Right lobe of liver (tissue), 6 donors: Measurements from ENCODE around the gene PLOD1. TPM values are rescaled to one million over a fixed set of nuclear protein-coding genes. Genes with fewer than 3 reads are reported as not detected.
"Not testable (repeated sequence)": the region's sequence is repeated elsewhere in the genome, so short reads cannot be mapped to it uniquely, and the experiment has no call there.

Experiments
- ATAC-seq, 4 donors: fragments of 200-7000 bp; cut with Tn5 transposase; one replicate each; pipeline ENCODE4 v1.9.1; 2020; ENCODE audit warnings: mild to moderate bottlenecking in 4 of 4, moderate library complexity in 4 of 4
- DNase-seq, 3 donors: peaks; one replicate each; pipeline ENCODE4 v3.0.0-alpha.2; 2020
- H3K27ac ChIP-seq, 3 donors: fragments of 200-600 bp; one replicate each; pipeline ENCODE4 v1.8.0; 2022
- H3K27me3 ChIP-seq, 2 donors: fragments of 200-600 bp; one replicate each; pipeline ENCODE4 v1.8.0; 2022
- H3K36me3 ChIP-seq, 4 donors: fragments of 200-600 bp; sonication (generic) in 1 of 4; one replicate each; pipeline versions ENCODE4 v1.5.1 to v1.8.0; 2017 to 2022; ENCODE audit warnings: control low read depth in 1 of 4
- H3K4me1 ChIP-seq, 4 donors: fragments of 200-600 bp; sonication (generic) in 1 of 4; one replicate each; pipeline versions ENCODE4 v1.5.1 to v1.8.0; 2017 to 2022; ENCODE audit warnings: control low read depth in 1 of 4
- H3K4me3 ChIP-seq, 3 donors: fragments of 200-600 bp; one replicate each; pipeline ENCODE4 v1.8.0; 2022
- H3K9me3 ChIP-seq, 4 donors: fragments of 200-600 bp; sonication (generic) in 1 of 4; one replicate each; pipeline versions ENCODE4 v1.5.1 to v1.8.0; 2017 to 2022; ENCODE audit warnings: control low read depth in 1 of 4
- POLR2A ChIP-seq: fragments of 450-650 bp; IDR thresholded peaks from one replicate; pipeline ENCODE4 v1.6.1; 2017; ENCODE audit warnings: antibody characterized with exemption, mild to moderate bottlenecking
- WGBS: methylation state at CpG from one replicate; pipeline ENCODE4 v1.1.6; 2018; ENCODE audit warnings: low coverage, low lambda C conversion rate; ENCODE audit not compliant: insufficient coverage; ENCODE audit errors: missing lambda C conversion rate; 5-methylcytosine and 5-hydroxymethylcytosine counted together
- intact Hi-C, 2 donors: fragments of 100-400 bp; cut with DNase I; formaldehyde crosslinking; loops; one replicate each; pipeline versions ENCODE4 v1.11.2 to v1.14.1; 2022
- total RNA-seq, 6 experiments: library from RNA; depleted of rRNA in 2 of 6; stranded (reverse); fragments of >200 nt in 2 of 6; fragmentation: NEBNext Ultra II Directional in 3 of 6; extraction: Animal tissue kit (Norgen Biotek cat#: 25700) in 3 of 6; gene quantifications; one replicate each; pipeline versions ENCODE4 v1.1.0 to v1.2.4, GENCODE V29; 2016 to 2023
- TF ChIP-seq, protein P1 (sequence below), 4 donors: fragments of 200-600 bp in 3 of 4; fragments of 450-650 bp in 1 of 4; IDR thresholded peaks; one replicate each; pipeline versions ENCODE4 v1.5.1 to v1.8.0; 2016 to 2022; ENCODE audit warnings: antibody characterized with exemption in 4 of 4, mild to moderate bottlenecking in 2 of 4
- donor health status: DM: no; HTN: yes; CAD: no.
- donor health status: DM: no; HTN: no; CAD: no.
- donor health status: DM: no; HTN: no; CAD: no.
- donor health status: DM: no; HTN: yes; CAD: no.
- donor health status: DM: no; HTN: yes; CAD: no.

Gene PLOD1
- total RNA-seq, 6 experiments from 2014 or later: 70.2 to 119 (median 93.8) TPM

DNA sequence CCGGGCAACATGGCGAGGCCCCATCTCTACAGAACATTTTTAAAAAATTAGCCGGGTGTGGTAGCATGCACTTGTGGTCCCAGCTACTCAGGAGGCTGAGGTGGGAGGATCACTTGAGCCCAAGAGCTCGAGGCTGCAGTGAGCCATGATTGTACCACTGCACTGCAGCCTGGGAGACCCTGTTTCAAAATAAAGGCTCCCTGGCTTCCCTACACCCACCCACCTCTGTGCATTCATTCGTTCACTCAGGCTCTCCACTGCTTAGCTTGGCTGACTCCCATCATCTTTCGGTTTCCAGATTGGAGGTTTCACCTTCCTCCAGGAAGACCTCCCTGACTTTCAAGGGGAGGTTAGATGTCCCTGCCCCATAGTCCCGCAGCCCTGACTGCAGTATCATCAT, 22.5 kb upstream of the PLOD1 start:
- intact Hi-C loops: loop anchor here (10.0 kb wide), 1 partner anchor 53 kb away; no protein-coding TSS in a partner anchor
- peaks cover 0 to 5% (median 0%) of the 10 kb centered on the region in 4 donors for H3K4me1 ChIP-seq
- WGBS: 97% methylated on average over 5 of the region's 7 CpGs
- TF ChIP-seq POLR2A: no peak
- TF ChIP-seq, protein P1, sequence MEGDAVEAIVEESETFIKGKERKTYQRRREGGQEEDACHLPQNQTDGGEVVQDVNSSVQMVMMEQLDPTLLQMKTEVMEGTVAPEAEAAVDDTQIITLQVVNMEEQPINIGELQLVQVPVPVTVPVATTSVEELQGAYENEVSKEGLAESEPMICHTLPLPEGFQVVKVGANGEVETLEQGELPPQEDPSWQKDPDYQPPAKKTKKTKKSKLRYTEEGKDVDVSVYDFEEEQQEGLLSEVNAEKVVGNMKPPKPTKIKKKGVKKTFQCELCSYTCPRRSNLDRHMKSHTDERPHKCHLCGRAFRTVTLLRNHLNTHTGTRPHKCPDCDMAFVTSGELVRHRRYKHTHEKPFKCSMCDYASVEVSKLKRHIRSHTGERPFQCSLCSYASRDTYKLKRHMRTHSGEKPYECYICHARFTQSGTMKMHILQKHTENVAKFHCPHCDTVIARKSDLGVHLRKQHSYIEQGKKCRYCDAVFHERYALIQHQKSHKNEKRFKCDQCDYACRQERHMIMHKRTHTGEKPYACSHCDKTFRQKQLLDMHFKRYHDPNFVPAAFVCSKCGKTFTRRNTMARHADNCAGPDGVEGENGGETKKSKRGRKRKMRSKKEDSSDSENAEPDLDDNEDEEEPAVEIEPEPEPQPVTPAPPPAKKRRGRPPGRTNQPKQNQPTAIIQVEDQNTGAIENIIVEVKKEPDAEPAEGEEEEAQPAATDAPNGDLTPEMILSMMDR (IDR thresholded peaks at IDR 0.05): no peak
- no peaks in the 10 kb centered on the region for H3K36me3 ChIP-seq
- H3K27me3 ChIP-seq: no peaks in the 10 kb centered on the region
- ATAC-seq (no peak), DNase-seq (no peak)
- no peak overlapping the region for H3K27ac ChIP-seq
- no peak overlapping the region for H3K4me3 ChIP-seq
- H3K9me3 ChIP-seq: no peaks in the 10 kb centered on the region

DNA sequence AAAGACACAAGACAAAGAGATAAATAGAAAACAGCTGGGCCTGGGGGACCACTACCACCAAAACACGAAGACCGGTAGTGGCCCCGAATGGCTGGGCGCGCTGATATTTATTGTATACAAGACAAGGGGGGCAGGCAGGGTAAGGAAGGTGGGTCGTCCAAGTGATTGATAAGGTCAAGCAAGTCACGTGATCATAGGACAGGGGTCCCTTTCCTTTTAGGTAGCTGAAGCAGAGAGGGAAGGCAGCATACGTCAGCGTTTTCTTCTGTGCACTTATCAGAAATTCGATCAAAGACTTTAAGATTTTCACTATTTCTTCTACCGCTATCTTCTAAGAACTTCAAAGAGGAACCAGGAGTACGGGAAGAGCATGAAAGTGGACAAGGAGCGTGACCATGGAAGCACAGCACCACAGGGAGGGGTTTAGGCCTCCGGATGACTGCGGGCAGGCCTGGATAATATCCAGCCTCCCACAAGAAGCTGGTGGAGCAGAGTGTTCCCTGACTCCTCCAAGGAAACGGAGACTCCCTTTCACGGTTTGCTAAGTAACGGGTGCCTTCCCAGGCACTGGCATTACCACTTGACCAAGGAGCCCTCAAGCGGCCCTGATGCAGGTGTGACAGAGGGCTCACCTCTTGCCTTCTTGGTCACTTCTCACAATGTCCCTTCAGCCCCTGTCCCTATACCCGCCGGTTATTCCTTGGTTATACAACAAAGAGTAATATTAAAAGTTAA, 21.9 kb upstream of the PLOD1 start:
- H3K36me3 ChIP-seq, ATAC-seq, H3K4me3 ChIP-seq, H3K9me3 ChIP-seq, H3K27me3 ChIP-seq, H3K27ac ChIP-seq, DNase-seq, H3K4me1 ChIP-seq: not testable (repeated sequence)
- 80% methylated on average over 18 of the region's 21 CpGs for WGBS
- intact Hi-C loops: loop anchor here (10.0 kb wide), 1 partner anchor 52 kb away; no protein-coding TSS in a partner anchor

DNA sequence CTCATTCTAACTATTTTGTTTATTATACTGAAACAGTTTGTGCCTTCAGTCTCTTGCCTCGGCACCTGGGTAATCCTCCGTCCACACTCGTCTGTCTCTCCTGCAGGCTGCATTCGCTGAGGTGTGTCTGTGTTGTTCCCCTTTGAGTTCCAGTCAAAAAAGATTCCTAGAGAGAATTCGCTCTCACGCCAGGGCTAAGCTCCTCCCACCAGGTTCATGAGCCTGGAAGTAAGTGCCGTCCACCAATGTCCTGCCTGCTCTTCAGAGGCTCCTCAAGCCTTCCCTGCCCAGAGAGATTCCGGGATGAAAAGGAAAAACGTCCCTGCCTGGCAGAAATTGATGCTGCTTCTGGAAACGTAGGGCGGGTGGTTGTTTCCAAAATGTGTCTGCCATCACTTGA, 21.2 kb upstream of the PLOD1 start:
- WGBS: 23% methylated on average over 11 of the region's 11 CpGs
- Histone ChIP-seq H3K9me3 (no peaks in the 10 kb centered on the region), H3K36me3 (peaks cover 0 to 4% (median 0%) of the 10 kb centered on the region in 4 donors), H3K27ac (no peak overlapping the region), H3K4me3 (no peak overlapping the region), H3K27me3 (no peaks in the 10 kb centered on the region), H3K4me1 (peaks cover 0 to 5% (median 0%) of the 10 kb centered on the region in 4 donors)
- no peak for DNase-seq
- no peak for TF ChIP-seq POLR2A
- TF ChIP-seq, protein P1 (IDR thresholded peaks at IDR 0.05): no peak
- intact Hi-C loops: loop anchor here (10.0 kb wide), 1 partner anchor 52 kb away; no protein-coding TSS in a partner anchor
- ATAC-seq: peak in 3 of 4 donors; percentile 8 to 32 (median 22)

DNA sequence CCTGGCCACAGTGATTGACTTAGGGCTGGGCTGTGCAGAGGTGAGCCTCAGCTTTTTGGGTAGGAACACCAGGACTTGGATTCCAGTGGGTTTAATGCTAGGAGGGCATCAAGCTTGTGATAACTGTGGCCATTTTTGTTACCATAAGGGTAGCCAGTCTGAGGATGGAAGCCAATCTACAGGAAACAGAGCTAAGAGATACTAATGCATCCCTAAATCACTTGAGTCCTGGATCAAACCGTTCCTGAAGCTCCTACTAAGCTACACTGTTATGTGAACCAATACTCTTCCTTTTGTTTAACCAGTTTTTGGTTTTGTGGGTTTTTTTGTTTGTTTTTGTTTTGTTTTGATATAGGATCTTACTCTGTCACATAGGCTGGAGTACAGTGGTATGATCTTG, 20.5 kb upstream of the PLOD1 start:
- WGBS: 86% methylated on average over 1 of the region's 1 CpG
- no peak for ATAC-seq
- Histone ChIP-seq H3K27ac (no peak overlapping the region), H3K4me1 (peaks cover 0 to 5% (median 0%) of the 10 kb centered on the region in 4 donors), H3K27me3 (no peaks in the 10 kb centered on the region), H3K4me3 (no peak overlapping the region), H3K9me3 (no peaks in the 10 kb centered on the region), H3K36me3 (peaks cover 0 to 10% (median 1%) of the 10 kb centered on the region in 4 donors)
- intact Hi-C loops: loop anchor here (10.0 kb wide), 1 partner anchor 51 kb away; no protein-coding TSS in a partner anchor
- DNase-seq: no peak
- TF ChIP-seq POLR2A: no peak
- TF ChIP-seq, protein P1 (IDR thresholded peaks at IDR 0.05): no peak

DNA sequence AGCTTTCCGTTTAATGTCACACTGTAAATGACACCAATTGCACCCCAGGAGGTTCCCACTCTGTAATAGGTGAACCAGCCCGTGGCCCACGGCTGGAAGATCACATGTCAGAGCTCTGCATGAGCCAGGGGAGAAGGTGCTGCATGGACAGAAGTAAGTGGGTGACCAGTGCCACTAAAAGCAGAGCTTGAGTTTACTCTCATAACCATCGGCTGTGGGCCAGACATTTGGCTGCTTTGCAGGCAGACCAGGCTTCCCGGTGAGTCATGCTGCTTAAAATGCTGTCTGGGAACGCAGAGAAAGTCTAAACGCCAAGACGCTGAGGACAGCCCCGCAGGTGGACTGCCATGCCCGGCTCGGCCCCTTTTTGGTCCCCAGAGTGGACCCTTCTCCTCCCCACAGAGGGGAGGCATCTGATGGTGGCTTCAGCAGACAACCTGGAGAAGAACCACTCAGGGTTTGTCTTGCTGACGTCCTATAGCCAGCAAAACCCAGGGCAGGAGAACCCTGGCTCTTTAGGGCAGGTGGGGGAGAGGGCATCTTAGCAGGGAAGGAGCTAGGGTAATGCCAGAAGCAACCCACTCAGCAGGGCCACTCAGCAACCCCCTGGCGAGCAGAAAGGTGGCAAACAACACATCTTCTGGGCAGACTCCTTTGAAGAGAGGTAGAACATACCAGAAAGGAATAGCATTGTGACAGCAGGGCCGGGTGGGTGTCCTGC, 15.6 kb upstream of the PLOD1 start:
- WGBS: 67% methylated on average over 3 of the region's 14 CpGs
- H3K4me3 ChIP-seq: no peak overlapping the region
- peaks cover 0 to 51% (median 12%) of the 10 kb centered on the region in 4 donors for H3K36me3 ChIP-seq
- no peak overlapping the region for H3K27ac ChIP-seq
- intact Hi-C loops: loop anchor here (10.0 kb wide), 1 partner anchor 46 kb away; no protein-coding TSS in a partner anchor
- H3K27me3 ChIP-seq: no peaks in the 10 kb centered on the region
- no peak for ATAC-seq
- H3K4me1 ChIP-seq: peaks cover 0 to 28% (median 5%) of the 10 kb centered on the region in 4 donors
- no peak for DNase-seq
- H3K9me3 ChIP-seq: no peaks in the 10 kb centered on the region
- TF ChIP-seq, protein P1 (IDR thresholded peaks at IDR 0.05): no peak
- no peak for TF ChIP-seq POLR2A
